Liver (tissue), 9 donors: Measurements from ENCODE around the gene ATP5MG. TPM values are rescaled to one million over a fixed set of nuclear protein-coding genes. Genes with fewer than 3 reads are reported as not detected.

ENCODE experiments used
- DNase-seq: peaks from one replicate; pipeline ENCODE4 v3.0.0-alpha.2; 2017; ENCODE audit warnings: low spot score
- H3K27ac ChIP-seq, 2 donors: one replicate each; pipeline ENCODE4 v1.7.0; 2013; ENCODE audit warnings: inconsistent platforms in 2 of 2, low read length in 2 of 2, control low read depth in 1 of 2, low read depth in 1 of 2, mild to moderate bottlenecking in 1 of 2
- H3K27me3 ChIP-seq, 4 donors: one replicate each; pipeline versions ENCODE4 v1.6.1 to v1.7.0; 2013; ENCODE audit warnings: low read length in 3 of 4, inconsistent platforms in 1 of 4, mild to moderate bottlenecking in 1 of 4, moderate library complexity in 1 of 4; ENCODE audit not compliant: control insufficient read depth in 4 of 4, insufficient read depth in 4 of 4
- H3K36me3 ChIP-seq, 4 donors: one replicate each; pipeline versions ENCODE4 v1.6.1 to v1.7.0; 2013; ENCODE audit warnings: low read length in 3 of 4, mild to moderate bottlenecking in 3 of 4, low read depth in 1 of 4, moderate library complexity in 1 of 4; ENCODE audit not compliant: control insufficient read depth in 4 of 4, insufficient read depth in 3 of 4
- H3K4me1 ChIP-seq, 4 donors: one replicate each; pipeline versions ENCODE4 v1.6.1 to v1.7.0; 2013; ENCODE audit warnings: low read length in 3 of 4, mild to moderate bottlenecking in 3 of 4, moderate library complexity in 1 of 4; ENCODE audit not compliant: control insufficient read depth in 4 of 4, insufficient read depth in 4 of 4
- H3K4me3 ChIP-seq, 3 donors: one replicate each; pipeline versions ENCODE4 v1.6.1 to v1.7.0; 2013; ENCODE audit warnings: low read length in 3 of 3, control low read depth in 1 of 3, low read depth in 1 of 3, mild to moderate bottlenecking in 1 of 3
- H3K9ac ChIP-seq, 2 donors: one replicate each; pipeline ENCODE4 v1.7.0; 2013; ENCODE audit warnings: low read length in 2 of 2, mild to moderate bottlenecking in 2 of 2, moderate library complexity in 2 of 2, control low read depth in 1 of 2, low read depth in 1 of 2
- H3K9me3 ChIP-seq, 4 donors: one replicate each; pipeline versions ENCODE4 v1.6.1 to v1.7.0; 2013; ENCODE audit warnings: low read length in 3 of 4; ENCODE audit not compliant: control insufficient read depth in 4 of 4
- CTCF ChIP-seq: fragments of 150-350 bp; IDR thresholded peaks from 2 replicates; pipeline ENCODE4 v1.5.1; 2017; ENCODE audit warnings: improper control_type of control experiment, low read depth, low read length; ENCODE audit not compliant: missing input control
- EGR1 ChIP-seq, 2 donors: IDR thresholded peaks; 2 replicates each; pipeline ENCODE4 v1.6.1; 2016 to 2018; ENCODE audit warnings: antibody characterized with exemption in 2 of 2, low read depth in 2 of 2
- FOXA1 ChIP-seq: IDR thresholded peaks from 2 replicates; pipeline ENCODE4 v1.6.1; 2016; ENCODE audit warnings: antibody characterized with exemption
- FOXA2 ChIP-seq: IDR thresholded peaks from 2 replicates; pipeline ENCODE4 v1.6.1; 2016; ENCODE audit warnings: antibody characterized with exemption
- GABPA ChIP-seq, 2 donors: IDR thresholded peaks in 1 of 2; conservative IDR thresholded peaks in 1 of 2; 2 replicates each; pipeline ENCODE4 v1.6.1; 2016; ENCODE audit warnings: antibody characterized with exemption in 2 of 2, mild to moderate bottlenecking in 1 of 2, moderate library complexity in 1 of 2
- HNF4A ChIP-seq, 2 donors: conservative IDR thresholded peaks; 2 replicates each; pipeline ENCODE4 v1.6.1; 2016; ENCODE audit warnings: antibody characterized with exemption in 2 of 2, mild to moderate bottlenecking in 2 of 2
- HNF4G ChIP-seq: IDR thresholded peaks from 2 replicates; pipeline ENCODE4 v1.6.1; 2016; ENCODE audit warnings: antibody characterized with exemption
- JUND ChIP-seq, 2 donors: IDR thresholded peaks; 2 replicates each; pipeline ENCODE4 v1.6.1; 2016; ENCODE audit warnings: antibody characterized with exemption in 2 of 2
- NR2F2 ChIP-seq: IDR thresholded peaks from 2 replicates; pipeline ENCODE4 v1.6.1; 2016; ENCODE audit warnings: antibody characterized with exemption
- RAD21 ChIP-seq, 2 donors: IDR thresholded peaks; 2 replicates each; pipeline ENCODE4 v1.6.1; 2016; ENCODE audit warnings: antibody characterized with exemption in 2 of 2, mild to moderate bottlenecking in 2 of 2
- REST ChIP-seq: IDR thresholded peaks from 2 replicates; pipeline ENCODE4 v1.6.1; 2016; ENCODE audit warnings: antibody characterized with exemption, mild to moderate bottlenecking
- RXRA ChIP-seq, 2 donors: IDR thresholded peaks; 2 replicates each; pipeline ENCODE4 v1.6.1; 2017 to 2018; ENCODE audit warnings: antibody characterized with exemption in 2 of 2, mild to moderate bottlenecking in 1 of 2
- SP1 ChIP-seq: IDR thresholded peaks from 2 replicates; pipeline ENCODE4 v1.6.1; 2018; ENCODE audit warnings: antibody characterized with exemption, mild to moderate bottlenecking
- TAF1 ChIP-seq: conservative IDR thresholded peaks from 2 replicates; pipeline ENCODE4 v1.6.1; 2016; ENCODE audit warnings: antibody characterized with exemption, mild to moderate bottlenecking
- YY1 ChIP-seq: IDR thresholded peaks from 2 replicates; pipeline ENCODE4 v1.6.1; 2016; ENCODE audit warnings: antibody characterized with exemption, mild to moderate bottlenecking
- WGBS: extraction: QIAGEN DNeasy Blood & Tissue Kit; methylation state at CpG from one replicate; pipeline ENCODE4 v1.1.7; 2013; 5-methylcytosine and 5-hydroxymethylcytosine counted together
- polyA plus RNA-seq, 2 donors: library from polyadenylated mRNA; stranded (reverse) in 1 of 2; unstranded in 1 of 2; fragments of 200-250 nt in 1 of 2; fragments of >200 nt in 1 of 2; fragmentation: Nextera tagmentation in 1 of 2; extraction: Ambion mirVana in 1 of 2; gene quantifications; one replicate each; pipeline versions ENCODE4 v1.2.1 to v1.2.3, GENCODE V29; 2013 to 2015
- total RNA-seq, 2 donors: library from RNA; depleted of rRNA; stranded (reverse); fragments of >200 nt; gene quantifications; one replicate each; pipeline ENCODE4 v1.2.3, GENCODE V29; 2014
- TF ChIP-seq, protein P1 (sequence below): IDR thresholded peaks from 2 replicates; pipeline ENCODE4 v1.6.1; 2016; ENCODE audit warnings: antibody characterized with exemption
- TF ChIP-seq, protein P2 (sequence below): IDR thresholded peaks from 2 replicates; pipeline ENCODE4 v1.6.1; 2016; ENCODE audit warnings: antibody characterized with exemption
- TF ChIP-seq, protein P3 (sequence below): IDR thresholded peaks from 2 replicates; pipeline ENCODE4 v1.6.1; 2016; ENCODE audit warnings: antibody characterized with exemption
- donor health status: healthy.
- donor health status: healthy.
- donor health status: healthy.
- donor health status: healthy.
- donor health status: healthy.

Gene ATP5MG
- total and polyA plus RNA-seq, 4 donors, result 25.5 to 542 (median 87.6) TPM

- Histone ChIP-seq H3K4me1 (peaks cover 4 to 51% (median 42%) of the 10 kb centered on the region in 4 donors), H3K9me3 (no peaks in the 10 kb centered on the region), H3K27me3 (no peaks in the 10 kb centered on the region), H3K4me3 (peak overlapping the region; percentile 63 to 98 (median 88)), H3K27ac (peak overlapping the region; percentile 79 to 84), H3K36me3 (no peaks in the 10 kb centered on the region), H3K9ac (peak overlapping the region; percentile 49 to 58)
- WGBS, result under 1% methylated on average over 28 of the region's 28 CpGs
- peak; percentile 63 for DNase-seq
- TF ChIP-seq FOXA1 (no peak), RXRA (IDR thresholded peaks at IDR 0.05) (no peak), JUND (IDR thresholded peaks at IDR 0.05) (no peak), REST (peak; percentile 40), FOXA2 (no peak), HNF4A (conservative IDR thresholded peaks at IDR 0.05) (peak; percentile 11 to 20), CTCF (no peak), NR2F2 (no peak), HNF4G (no peak), YY1 (peak; percentile 6), SP1 (no peak), TAF1 (no peak), GABPA (IDR thresholded peaks at IDR 0.05 in 1 of 2, conservative IDR thresholded peaks at IDR 0.05 in 1 of 2) (no peak), RAD21 (IDR thresholded peaks at IDR 0.05) (no peak), EGR1 (IDR thresholded peaks at IDR 0.05; ENCODE audit: low read depth in 2 of 2) (no peak)
- TF ChIP-seq, protein P1, sequence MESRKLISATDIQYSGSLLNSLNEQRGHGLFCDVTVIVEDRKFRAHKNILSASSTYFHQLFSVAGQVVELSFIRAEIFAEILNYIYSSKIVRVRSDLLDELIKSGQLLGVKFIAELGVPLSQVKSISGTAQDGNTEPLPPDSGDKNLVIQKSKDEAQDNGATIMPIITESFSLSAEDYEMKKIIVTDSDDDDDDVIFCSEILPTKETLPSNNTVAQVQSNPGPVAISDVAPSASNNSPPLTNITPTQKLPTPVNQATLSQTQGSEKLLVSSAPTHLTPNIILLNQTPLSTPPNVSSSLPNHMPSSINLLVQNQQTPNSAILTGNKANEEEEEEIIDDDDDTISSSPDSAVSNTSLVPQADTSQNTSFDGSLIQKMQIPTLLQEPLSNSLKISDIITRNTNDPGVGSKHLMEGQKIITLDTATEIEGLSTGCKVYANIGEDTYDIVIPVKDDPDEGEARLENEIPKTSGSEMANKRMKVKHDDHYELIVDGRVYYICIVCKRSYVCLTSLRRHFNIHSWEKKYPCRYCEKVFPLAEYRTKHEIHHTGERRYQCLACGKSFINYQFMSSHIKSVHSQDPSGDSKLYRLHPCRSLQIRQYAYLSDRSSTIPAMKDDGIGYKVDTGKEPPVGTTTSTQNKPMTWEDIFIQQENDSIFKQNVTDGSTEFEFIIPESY, result no peak
- TF ChIP-seq, protein P2, sequence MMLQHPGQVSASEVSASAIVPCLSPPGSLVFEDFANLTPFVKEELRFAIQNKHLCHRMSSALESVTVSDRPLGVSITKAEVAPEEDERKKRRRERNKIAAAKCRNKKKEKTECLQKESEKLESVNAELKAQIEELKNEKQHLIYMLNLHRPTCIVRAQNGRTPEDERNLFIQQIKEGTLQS, result no peak
- TF ChIP-seq, protein P3, sequence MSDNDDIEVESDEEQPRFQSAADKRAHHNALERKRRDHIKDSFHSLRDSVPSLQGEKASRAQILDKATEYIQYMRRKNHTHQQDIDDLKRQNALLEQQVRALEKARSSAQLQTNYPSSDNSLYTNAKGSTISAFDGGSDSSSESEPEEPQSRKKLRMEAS, result no peak
These were observed 36.1 kb downstream of the ATP5MG start for GRCh38 chr11:118437208-118438125.
